ENCODE data around the gene MSL3B.

Gene MSL3B

GRCh38 chr2:233852056-233852455 lies 16.1 kb downstream of the MSL3B start:
- no peak for DNase-seq

GRCh38 chr2:233851169-233851568 lies 17.0 kb downstream of the MSL3B start:
- no peak for DNase-seq

- DNase-seq: no peak
These were observed 17.4 kb downstream of the MSL3B start for GRCh38 chr2:233850745-233851144.

GRCh38 chr2:233849607-233850271 lies 18.4 kb downstream of the MSL3B start:
- no peak for DNase-seq

GRCh38 chr2:233848276-233848675 lies 19.9 kb downstream of the MSL3B start:
- DNase-seq: no peak

- no peak for DNase-seq
These were observed 20.8 kb downstream of the MSL3B start for GRCh38 chr2:233847248-233847898.

- DNase-seq: no peak
These were observed 21.6 kb downstream of the MSL3B start for GRCh38 chr2:233846387-233847247.

GRCh38 chr2:233845301-233846060 lies 22.7 kb downstream of the MSL3B start:
- DNase-seq: no peak

GRCh38 chr2:233844836-233845235 lies 23.4 kb downstream of the MSL3B start:
- no peak for DNase-seq

- DNase-seq: no peak
These were observed 23.9 kb downstream of the MSL3B start for GRCh38 chr2:233844064-233844807.

GRCh38 chr2:233841183-233841582 lies 27.0 kb downstream of the MSL3B start:
- DNase-seq: no peak

GRCh38 chr2:233840520-233840919 lies 27.7 kb downstream of the MSL3B start:
- no peak for DNase-seq

GRCh38 chr2:233839447-233839820 lies 28.8 kb downstream of the MSL3B start:
- no peak for DNase-seq

- no peak for DNase-seq
These were observed 29.3 kb downstream of the MSL3B start for GRCh38 chr2:233838726-233839446.

GRCh38 chr2:233838251-233838650 lies 29.9 kb downstream of the MSL3B start:
- no peak for DNase-seq

GRCh38 chr2:233837694-233838229 lies 30.4 kb downstream of the MSL3B start:
- no peak for DNase-seq

GRCh38 chr2:233836359-233836758 lies 31.8 kb downstream of the MSL3B start:
- DNase-seq: no peak

- no peak for DNase-seq
These were observed 32.7 kb downstream of the MSL3B start for GRCh38 chr2:233835230-233836186.

- DNase-seq: no peak
These were observed 34.8 kb downstream of the MSL3B start for GRCh38 chr2:233833345-233833744.

- no peak for DNase-seq
These were observed 35.3 kb downstream of the MSL3B start for GRCh38 chr2:233832869-233833311.
